HepG2 (cell line): Measurements from ENCODE around the gene PGPEP1. TPM values are rescaled to one million over a fixed set of nuclear protein-coding genes. Genes with fewer than 3 reads are reported as not detected.
A peak's percentile ranks its signal among the peaks of the same experiment; 100 is the strongest.

Experiments used
- FOXJ3 ChIP-seq: sonication (generic); formaldehyde crosslinking; IDR thresholded peaks from 2 replicates; pipeline ENCODE4 v1.4.0; 2020; ENCODE audit warnings: missing genetic modification reagents, mild to moderate bottlenecking, borderline replicate concordance
- FOXP4 ChIP-seq: sonication (generic); formaldehyde crosslinking; IDR thresholded peaks from 2 replicates; pipeline ENCODE4 v1.4.0; 2020; ENCODE audit warnings: missing genetic modification reagents
- HOXA7 ChIP-seq: sonication (generic); formaldehyde crosslinking; IDR thresholded peaks from 2 replicates; pipeline ENCODE4 v1.8.1; 2022; ENCODE audit warnings: mild to moderate bottlenecking, missing genetic modification reagents, moderate library complexity
- IKZF4 ChIP-seq: sonication (generic); formaldehyde crosslinking; IDR thresholded peaks from 2 replicates; pipeline ENCODE4 v1.5.1; 2020; ENCODE audit warnings: borderline replicate concordance, mild to moderate bottlenecking, low read depth, missing genetic modification reagents; ENCODE audit errors: not compliant biosample characterization
- MLLT10 ChIP-seq: sonication (generic); formaldehyde crosslinking; IDR thresholded peaks from 2 replicates; pipeline ENCODE4 v1.4.0; 2020; ENCODE audit warnings: missing genetic modification reagents
- NBN ChIP-seq: fragments of 450-650 bp; conservative IDR thresholded peaks from 2 replicates; pipeline ENCODE4 v1.6.1; 2017
- NCOA5 ChIP-seq: sonication (generic); formaldehyde crosslinking; IDR thresholded peaks from 2 replicates; pipeline ENCODE4 v1.4.0; 2020; ENCODE audit warnings: missing genetic modification reagents
- RARG ChIP-seq: sonication (generic); formaldehyde crosslinking; IDR thresholded peaks from 2 replicates; pipeline ENCODE4 v1.4.0; 2020; ENCODE audit warnings: low read depth, mild to moderate bottlenecking, missing genetic modification reagents
- SMAD3 ChIP-seq: sonication (generic); formaldehyde crosslinking; IDR thresholded peaks from 2 replicates; pipeline ENCODE4 v1.4.0; 2020; ENCODE audit warnings: missing genetic modification reagents
- ZBTB3 ChIP-seq: sonication (generic); formaldehyde crosslinking; IDR thresholded peaks from 2 replicates; pipeline ENCODE4 v1.4.0; 2020; ENCODE audit warnings: low read depth, mild to moderate bottlenecking, moderate library complexity, missing genetic modification reagents, borderline replicate concordance
- ZBTB44 ChIP-seq: sonication (generic); formaldehyde crosslinking; IDR thresholded peaks from 2 replicates; pipeline ENCODE4 v1.4.0; 2020; ENCODE audit warnings: missing genetic modification reagents
- ZMYM2 ChIP-seq: sonication (generic); formaldehyde crosslinking; IDR thresholded peaks from 2 replicates; pipeline ENCODE4 v1.8.0; 2022; ENCODE audit warnings: mild to moderate bottlenecking, missing genetic modification reagents
- ZNF124 ChIP-seq: sonication (generic); formaldehyde crosslinking; IDR thresholded peaks from 2 replicates; pipeline ENCODE4 v1.4.0; 2020; ENCODE audit warnings: missing genetic modification reagents
- ZNF234 ChIP-seq: sonication (generic); formaldehyde crosslinking; conservative IDR thresholded peaks from 2 replicates; pipeline ENCODE4 v1.5.1; 2020; ENCODE audit warnings: mild to moderate bottlenecking, missing genetic modification reagents
- ZNF263 ChIP-seq: sonication (generic); formaldehyde crosslinking; IDR thresholded peaks from 2 replicates; pipeline ENCODE4 v1.4.0; 2020; ENCODE audit warnings: missing genetic modification reagents
- ZNF3 ChIP-seq: IDR thresholded peaks from 2 replicates; pipeline ENCODE4 v1.7.0; 2017; ENCODE audit warnings: inconsistent platforms
- ZNF432 ChIP-seq: sonication (generic); formaldehyde crosslinking; IDR thresholded peaks from 2 replicates; pipeline ENCODE4 v1.5.0; 2020; ENCODE audit warnings: missing genetic modification reagents, mild to moderate bottlenecking, borderline replicate concordance
- ZNF784 ChIP-seq: sonication (generic); formaldehyde crosslinking; IDR thresholded peaks from 2 replicates; pipeline ENCODE4 v1.5.1; 2020; ENCODE audit warnings: missing genetic modification reagents, mild to moderate bottlenecking, borderline replicate concordance
- ZXDC ChIP-seq: sonication (generic); formaldehyde crosslinking; IDR thresholded peaks from 2 replicates; pipeline ENCODE4 v1.5.0; 2020; ENCODE audit warnings: mild to moderate bottlenecking, missing genetic modification reagents
- polyA plus RNA-seq, 8 experiments: library from polyadenylated mRNA; depleted of rRNA in 3 of 8; stranded (reverse) in 7 of 8; unstranded in 1 of 8; fragments of >200 nt; fragmentation: Illumina TruSeq in 4 of 8; extraction: Trizol in 4 of 8; gene quantifications; 2 replicates each; pipeline versions ENCODE4 v1.2.1 to v1.2.3, GENCODE V29; 2011 to 2016; ENCODE audit warnings: low read depth in 4 of 8, missing spikeins in 1 of 8, mixed read lengths in 1 of 8; ENCODE audit not compliant: insufficient read depth in 1 of 8
- total RNA-seq, 5 experiments: library from RNA; depleted of rRNA; stranded (reverse); fragments of >200 nt; fragmentation: Illumina TruSeq; extraction: Trizol; gene quantifications; 2 replicates each; pipeline ENCODE4 v1.2.3, GENCODE V29; 2016; ENCODE audit warnings: low read depth in 1 of 5
- TF ChIP-seq, protein P1 (sequence below): sonication (generic); formaldehyde crosslinking; IDR thresholded peaks from 2 replicates; pipeline ENCODE4 v1.9.0; 2021; ENCODE audit warnings: missing genetic modification reagents, mild to moderate bottlenecking, borderline replicate concordance

Gene PGPEP1
- total and polyA plus RNA-seq, 2 of the 13 experiments (the other 11 are each of a cell fraction or from before 2014, with no cell fraction given), result 53.1 to 56.6 TPM

DNA sequence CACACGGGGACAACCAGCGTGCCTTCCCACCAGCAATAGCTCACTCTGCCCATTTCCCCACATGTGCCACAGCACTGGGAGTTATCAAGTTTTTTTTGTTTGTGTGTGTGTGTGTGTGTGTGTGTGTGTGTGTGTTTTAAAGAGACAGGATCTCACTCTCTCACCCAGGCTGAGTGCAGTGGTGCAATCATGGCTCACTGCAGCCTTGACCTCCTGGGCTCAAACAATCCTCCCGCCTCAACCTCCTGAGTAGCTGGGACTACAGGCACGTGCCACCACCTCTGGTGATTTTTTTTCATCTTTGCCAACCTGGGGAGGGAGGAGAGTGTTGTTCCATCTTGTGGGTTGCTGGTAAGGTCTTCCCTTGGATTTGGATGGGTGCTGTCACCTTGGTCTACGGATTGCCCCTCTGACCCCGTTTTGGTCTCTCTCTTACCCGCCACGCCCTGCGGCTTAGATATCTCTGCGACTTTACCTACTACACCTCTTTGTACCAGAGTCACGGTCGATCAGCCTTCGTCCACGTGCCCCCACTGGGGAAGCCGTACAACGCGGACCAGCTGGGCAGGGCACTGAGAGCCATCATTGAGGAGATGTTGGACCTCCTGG lies 22.6 kb downstream of the PGPEP1 start (continued):
- TF ChIP-seq ZBTB44 (CRISPR knock-in tag), result no peak
- TF ChIP-seq, protein P1, sequence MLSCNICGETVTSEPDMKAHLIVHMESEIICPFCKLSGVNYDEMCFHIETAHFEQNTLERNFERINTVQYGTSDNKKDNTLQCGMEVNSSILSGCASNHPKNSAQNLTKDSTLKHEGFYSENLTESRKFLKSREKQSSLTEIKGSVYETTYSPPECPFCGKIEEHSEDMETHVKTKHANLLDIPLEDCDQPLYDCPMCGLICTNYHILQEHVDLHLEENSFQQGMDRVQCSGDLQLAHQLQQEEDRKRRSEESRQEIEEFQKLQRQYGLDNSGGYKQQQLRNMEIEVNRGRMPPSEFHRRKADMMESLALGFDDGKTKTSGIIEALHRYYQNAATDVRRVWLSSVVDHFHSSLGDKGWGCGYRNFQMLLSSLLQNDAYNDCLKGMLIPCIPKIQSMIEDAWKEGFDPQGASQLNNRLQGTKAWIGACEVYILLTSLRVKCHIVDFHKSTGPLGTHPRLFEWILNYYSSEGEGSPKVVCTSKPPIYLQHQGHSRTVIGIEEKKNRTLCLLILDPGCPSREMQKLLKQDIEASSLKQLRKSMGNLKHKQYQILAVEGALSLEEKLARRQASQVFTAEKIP, result no peak
- TF ChIP-seq NCOA5 (CRISPR knock-in tag), result no peak
- TF ChIP-seq ZXDC, result no peak
- no peak for TF ChIP-seq ZBTB3 (CRISPR knock-in tag)
- no peak for TF ChIP-seq ZNF784 (CRISPR knock-in tag)
- TF ChIP-seq ZNF3 (CRISPR knock-in tag), result 0 out of 2 replicates have a peak, but pooled peaks have one; percentile 70
- peak; percentile 67; the same call in 1 of the 2 replicates for TF ChIP-seq FOXP4
- no peak for TF ChIP-seq NBN
- no peak for TF ChIP-seq MLLT10 (CRISPR knock-in tag)
- TF ChIP-seq SMAD3 (CRISPR knock-in tag), result no peak
- no peak for TF ChIP-seq ZNF124 (CRISPR knock-in tag)
- no peak for TF ChIP-seq ZNF234 (CRISPR knock-in tag)
- no peak for TF ChIP-seq ZNF263 (CRISPR knock-in tag)
- no peak for TF ChIP-seq HOXA7
- TF ChIP-seq ZMYM2, result peak; percentile 91
- no peak for TF ChIP-seq IKZF4 (CRISPR knock-in tag)
- TF ChIP-seq RARG, result no peak
- no peak for TF ChIP-seq ZNF432 (CRISPR knock-in tag)
- TF ChIP-seq FOXJ3 (CRISPR knock-in tag), result no peak; the same call in 1 of the 2 replicates
